GM12873 (cell line): ENCODE measurements around the gene APAF1.

ENCODE experiments used
- TF ChIP-seq, protein P1 (sequence below): IDR thresholded peaks from 2 replicates; pipeline ENCODE4 v1.5.1; 2012; ENCODE audit warnings: low read depth, mild to moderate bottlenecking, moderate library complexity, low read length, control low read depth; ENCODE audit not compliant: insufficient read depth; ENCODE audit errors: missing control alignments

APAF1 gene

DNA sequence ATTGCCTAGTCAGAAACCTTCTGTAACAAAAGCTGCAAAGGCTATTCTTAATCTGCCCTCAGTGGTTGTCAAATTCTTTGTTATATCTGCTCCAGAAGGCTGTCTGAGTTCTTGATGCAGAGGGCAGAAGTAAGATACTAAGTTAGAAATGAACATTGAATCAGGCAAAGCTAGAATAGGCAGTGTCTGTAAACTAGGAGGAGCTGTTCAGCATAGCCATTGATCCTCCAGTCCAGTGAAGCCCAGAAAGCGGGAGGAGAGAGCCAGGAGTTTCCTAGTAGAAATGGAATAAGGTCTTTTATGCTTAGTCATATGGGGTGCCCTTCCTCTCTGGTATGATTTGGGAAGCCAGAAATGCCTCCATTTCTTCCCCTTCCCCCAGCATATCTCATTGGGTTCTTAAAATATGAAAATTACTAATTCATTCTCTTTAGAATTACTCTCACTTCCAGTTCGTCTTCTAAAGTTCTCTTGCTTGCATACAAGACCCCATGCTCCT lies 76.2 kb downstream of the APAF1 start:
- TF ChIP-seq, protein P1, sequence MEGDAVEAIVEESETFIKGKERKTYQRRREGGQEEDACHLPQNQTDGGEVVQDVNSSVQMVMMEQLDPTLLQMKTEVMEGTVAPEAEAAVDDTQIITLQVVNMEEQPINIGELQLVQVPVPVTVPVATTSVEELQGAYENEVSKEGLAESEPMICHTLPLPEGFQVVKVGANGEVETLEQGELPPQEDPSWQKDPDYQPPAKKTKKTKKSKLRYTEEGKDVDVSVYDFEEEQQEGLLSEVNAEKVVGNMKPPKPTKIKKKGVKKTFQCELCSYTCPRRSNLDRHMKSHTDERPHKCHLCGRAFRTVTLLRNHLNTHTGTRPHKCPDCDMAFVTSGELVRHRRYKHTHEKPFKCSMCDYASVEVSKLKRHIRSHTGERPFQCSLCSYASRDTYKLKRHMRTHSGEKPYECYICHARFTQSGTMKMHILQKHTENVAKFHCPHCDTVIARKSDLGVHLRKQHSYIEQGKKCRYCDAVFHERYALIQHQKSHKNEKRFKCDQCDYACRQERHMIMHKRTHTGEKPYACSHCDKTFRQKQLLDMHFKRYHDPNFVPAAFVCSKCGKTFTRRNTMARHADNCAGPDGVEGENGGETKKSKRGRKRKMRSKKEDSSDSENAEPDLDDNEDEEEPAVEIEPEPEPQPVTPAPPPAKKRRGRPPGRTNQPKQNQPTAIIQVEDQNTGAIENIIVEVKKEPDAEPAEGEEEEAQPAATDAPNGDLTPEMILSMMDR: no peak

DNA sequence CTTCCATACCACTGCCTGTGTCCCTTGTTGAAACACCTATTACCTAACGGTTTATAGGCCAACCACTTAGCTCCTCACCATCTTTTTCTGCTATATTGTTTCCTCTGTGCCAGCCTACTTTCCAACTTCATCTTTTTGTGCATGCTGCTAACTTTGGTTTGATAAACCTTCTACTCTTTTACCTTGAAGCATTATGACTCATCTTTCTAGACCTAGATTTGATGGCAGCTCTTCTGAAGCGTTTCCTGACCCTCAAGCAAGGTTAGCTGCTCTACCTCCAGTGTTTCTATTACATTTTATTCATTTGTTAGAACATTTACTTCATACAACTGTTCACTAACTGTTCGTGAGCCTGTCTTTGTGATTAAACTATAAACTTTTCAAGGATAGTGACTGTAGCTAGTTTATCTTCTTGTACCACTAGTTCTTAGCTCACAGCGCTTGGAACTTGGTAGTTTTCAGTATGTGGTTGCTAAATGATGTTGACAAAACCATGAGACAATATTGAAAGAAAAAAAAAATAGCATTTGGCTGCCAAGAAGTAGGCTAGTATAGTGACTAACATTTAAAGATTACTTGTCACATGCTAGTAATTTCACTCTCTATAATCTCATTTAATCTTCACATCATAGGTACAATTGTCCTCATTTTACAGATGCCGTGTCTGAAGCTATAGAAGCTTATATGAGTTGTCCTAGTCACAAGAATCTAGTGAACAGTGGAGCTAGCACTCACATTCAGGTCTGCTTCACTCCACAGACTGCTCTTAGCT lies 79.5 kb downstream of the APAF1 start:
- TF ChIP-seq, protein P1: no peak

DNA sequence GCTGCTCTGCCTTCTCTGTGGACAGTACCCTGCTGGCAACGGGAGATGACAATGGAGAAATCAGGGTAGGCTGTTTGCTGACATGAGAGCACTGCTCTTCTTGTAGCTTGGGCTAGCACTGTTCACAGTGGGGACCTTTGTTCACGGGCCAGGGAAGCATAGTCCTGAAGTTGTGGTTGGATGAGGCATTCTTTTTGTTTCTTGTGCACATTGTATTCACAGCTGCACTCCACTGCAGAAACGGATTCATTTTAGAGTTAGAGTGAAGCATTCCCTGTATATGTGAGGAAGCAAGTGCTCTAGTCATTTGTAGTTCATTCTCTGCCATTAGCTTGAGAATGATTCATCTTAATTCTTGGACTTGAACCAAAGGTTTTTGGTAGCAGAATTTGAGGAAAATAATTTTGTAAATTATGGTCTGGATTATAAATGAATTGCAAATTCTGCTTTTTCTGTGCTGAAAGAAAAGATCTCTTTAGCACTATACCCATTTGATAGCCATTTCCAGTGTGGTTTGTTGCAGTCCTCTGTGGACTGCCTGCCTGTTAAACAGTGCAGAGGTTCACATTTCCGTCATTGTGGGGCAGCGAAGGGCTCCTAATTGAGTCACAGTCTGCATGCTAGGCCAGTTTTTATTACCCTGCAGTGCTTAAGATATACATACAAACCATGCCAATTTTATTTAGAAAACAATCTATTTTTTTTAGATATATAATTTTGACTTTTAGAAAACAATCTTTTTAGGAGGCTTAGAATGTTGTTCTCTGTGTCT lies 80.6 kb downstream of the APAF1 start:
- TF ChIP-seq, protein P1: peak; percentile 37

DNA sequence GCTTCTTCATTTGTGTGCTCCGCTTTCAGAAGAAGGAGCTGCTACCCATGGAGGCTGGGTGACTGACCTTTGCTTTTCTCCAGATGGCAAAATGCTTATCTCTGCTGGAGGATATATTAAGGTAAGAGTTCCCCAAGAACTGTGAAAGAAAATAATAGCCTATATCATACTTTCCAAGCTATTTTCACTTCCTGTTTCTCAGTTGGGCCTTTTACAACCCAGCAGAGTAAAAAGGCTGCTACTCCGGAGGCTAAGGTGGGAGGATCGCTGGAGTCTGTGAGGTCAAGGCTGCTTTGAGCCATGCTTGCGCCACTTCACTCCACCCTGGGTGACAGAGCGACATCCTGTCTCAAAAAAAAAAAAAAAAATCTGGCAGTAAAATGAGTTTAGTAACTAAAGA lies 82.1 kb downstream of the APAF1 start:
- TF ChIP-seq, protein P1: no peak

DNA sequence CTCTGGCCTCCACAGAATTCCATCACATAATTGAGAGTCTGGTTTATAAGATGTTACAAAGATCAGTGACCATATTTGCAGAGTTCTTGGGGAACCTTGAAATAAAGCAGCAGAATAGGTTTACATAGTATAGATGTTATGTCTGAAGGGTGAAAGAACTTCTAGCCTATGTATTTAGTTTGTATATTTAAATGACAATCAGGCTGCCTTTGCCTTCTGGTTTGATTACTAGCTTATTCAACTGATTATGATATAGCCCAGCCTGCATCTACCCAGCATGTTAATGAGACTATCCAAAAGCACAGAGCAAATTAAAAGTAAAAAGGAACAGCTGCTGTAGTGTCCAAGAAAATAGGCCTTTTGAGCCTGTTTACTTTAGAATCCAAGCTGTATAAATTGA lies 85.3 kb downstream of the APAF1 start:
- TF ChIP-seq, protein P1: no peak

DNA sequence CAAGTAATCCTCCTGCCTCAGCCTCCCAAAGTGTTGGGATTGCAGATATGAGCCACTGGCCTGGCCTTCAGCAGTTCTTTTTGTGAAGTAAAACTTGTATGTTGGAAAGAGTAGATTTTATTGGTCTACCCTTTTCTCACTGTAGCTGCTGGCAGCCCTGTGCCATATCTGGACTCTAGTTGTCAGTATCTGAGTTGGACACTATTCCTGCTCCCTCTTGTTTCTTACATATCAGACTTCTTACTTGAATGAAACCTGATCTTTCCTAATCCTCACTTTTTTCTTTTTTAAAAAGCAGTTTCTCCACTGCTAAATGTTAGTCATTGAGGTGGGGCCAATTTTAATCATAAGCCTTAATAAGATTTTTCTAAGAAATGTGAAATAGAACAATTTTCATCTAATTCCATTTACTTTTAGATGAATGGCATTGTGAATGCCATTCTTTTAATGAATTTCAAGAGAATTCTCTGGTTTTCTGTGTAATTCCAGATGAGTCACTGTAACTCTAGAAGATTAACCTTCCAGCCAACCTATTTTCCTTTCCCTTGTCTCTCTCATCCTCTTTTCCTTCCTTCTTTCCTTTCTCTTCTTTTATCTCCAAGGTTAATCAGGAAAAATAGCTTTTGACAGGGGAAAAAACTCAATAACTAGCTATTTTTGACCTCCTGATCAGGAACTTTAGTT lies 88.7 kb downstream of the APAF1 start:
- TF ChIP-seq, protein P1: no peak

DNA sequence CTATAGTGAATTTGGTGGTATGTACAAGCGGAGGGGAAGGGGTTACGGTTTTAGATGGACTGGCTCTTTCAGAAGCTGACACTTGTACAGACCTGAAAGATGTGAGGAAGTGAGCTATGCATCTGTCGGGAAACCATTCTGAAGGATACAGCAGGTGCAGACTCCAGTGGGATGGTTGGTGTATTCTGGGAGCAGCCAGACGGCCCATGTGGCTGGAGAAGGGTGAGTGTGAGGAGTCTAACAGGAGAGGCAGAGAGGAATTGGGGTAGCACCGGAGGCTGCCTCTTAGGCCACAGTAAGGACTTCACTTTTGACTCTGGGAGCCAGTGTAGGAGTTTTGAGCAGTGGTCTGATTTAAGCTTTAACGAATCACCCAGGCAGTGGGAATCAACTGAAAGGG lies 90.7 kb downstream of the APAF1 start:
- TF ChIP-seq, protein P1: no peak
